ENCODE results near the gene ATF4.

- TF ChIP-seq POLR2A (IDR thresholded peaks at IDR 0.05; ENCODE audit: low read depth, low read length) (no peak; the same call in 1 of the 2 replicates), TAF1 (IDR thresholded peaks at IDR 0.05; ENCODE audit: low read depth, low read length) (no peak), POLR2AphosphoS5 (IDR thresholded peaks at IDR 0.05; ENCODE audit: low read depth, low read length) (no peak)
These were observed 4.6 kb downstream of the ATF4 start for GRCh38 chr22:39524753-39525657.

Measured in GM12891 (cell line).